HCT116 (cell line): ENCODE measurements around the gene THOC6. TPM values are rescaled to one million over a fixed set of nuclear protein-coding genes. Genes with fewer than 3 reads are reported as not detected.

Source experiments
- ATAC-seq: fragments of 200-7000 bp; cut with Tn5 transposase; 2 replicates; pipeline ENCODE4 v1.9.1; 2020; ENCODE audit warnings: mild to moderate bottlenecking, moderate library complexity
- BruUV-seq: library from RNA; stranded (reverse); fragments of 400-500 nt; replicated peaks from 2 replicates; lab custom pipeline; 2021; lab: Mats Ljungman, UMichigan
- CTCF ChIA-PET: fragments of 300-600 bp; sonication (Branson Sonifier 250); formaldehyde crosslinking; loops from one replicate; lab custom pipeline; 2021; ENCODE audit warnings: antibody characterized with exemption; lab: Charles Lee
- POLR2A ChIA-PET: fragments of 300-600, 350-600 bp; sonication (Branson Sonifier 250); formaldehyde crosslinking; loops from one replicate; lab custom pipeline; 2021; ENCODE audit warnings: antibody characterized with exemption; lab: Charles Lee
- RAD21 ChIA-PET, 2 experiments: fragments of 300-600 bp; sonication (Branson Sonifier 250); formaldehyde crosslinking; loops; one replicate each; lab custom pipeline; 2023; ENCODE audit warnings: low total read pairs in 2 of 2; ENCODE audit not compliant: uncharacterized antibody in 2 of 2, unreplicated experiment in 2 of 2, low non-redundant PET in 1 of 2; lab: Charles Lee
- DNase-seq: peaks from one replicate; pipeline ENCODE4 v3.0.0-alpha.2; 2010; ENCODE audit warnings: low read depth, low spot score
- H2AFZ ChIP-seq: fragments of 200-600 bp; shearing (Covaris generic), sonication (generic); 2 replicates; pipeline ENCODE4 v1.6.1; 2017; ENCODE audit warnings: low read depth, mixed run types, mixed read lengths, antibody characterized with exemption, low read length; ENCODE audit not compliant: poor library complexity, severe bottlenecking
- H3K27ac ChIP-seq: 2 replicates; pipeline ENCODE4 v1.5.1; 2012; ENCODE audit warnings: low read depth, low read length
- H3K27me3 ChIP-seq: fragments of 200-600 bp; sonication (generic); 2 replicates; pipeline ENCODE4 v1.6.1; 2016; ENCODE audit warnings: mixed run types, low read length, mixed read lengths; ENCODE audit not compliant: insufficient read depth
- H3K36me3 ChIP-seq, 2 experiments: fragments of 200-500 bp in 1 of 2; fragments of 200-600 bp in 1 of 2; sonication (Bioruptor generic) in 1 of 2; sonication (generic) in 1 of 2; 2 replicates each; pipeline versions ENCODE4 v1.5.1 to v1.6.1; 2014 to 2016; ENCODE audit warnings: low read length in 2 of 2, inconsistent platforms in 1 of 2, mixed read lengths in 1 of 2, mixed run types in 1 of 2; ENCODE audit not compliant: insufficient read depth in 2 of 2, control insufficient read depth in 1 of 2
- H3K4me1 ChIP-seq, 2 experiments: fragments of 200-600 bp in 1 of 2; sonication (generic) in 1 of 2; 2 replicates each; pipeline versions ENCODE4 v1.5.1 to v1.6.1; 2012 to 2017; ENCODE audit warnings: low read length in 2 of 2, inconsistent platforms in 1 of 2, mild to moderate bottlenecking in 1 of 2, mixed read lengths in 1 of 2, mixed run types in 1 of 2, moderate library complexity in 1 of 2; ENCODE audit not compliant: insufficient read depth in 2 of 2, control insufficient read depth in 1 of 2
- H3K4me2 ChIP-seq: fragments of 200-600 bp; sonication (generic); 2 replicates; pipeline ENCODE4 v1.6.1; 2017; ENCODE audit warnings: mixed run types, low read length, mixed read lengths
- H3K4me3 ChIP-seq, 2 experiments: fragments of 200-600 bp in 1 of 2; sonication (generic) in 1 of 2; replicated peaks in 1 of 2; 2 replicates each; pipeline ENCODE4 v1.5.1; 2011 to 2016; ENCODE audit warnings: low read length in 2 of 2, control low read depth in 1 of 2, low read depth in 1 of 2, mild to moderate bottlenecking in 1 of 2, mixed read lengths in 1 of 2, mixed run types in 1 of 2
- H3K79me2 ChIP-seq: fragments of 200-600 bp; sonication (generic); 2 replicates; pipeline ENCODE4 v1.6.1; 2017; ENCODE audit warnings: mild to moderate bottlenecking, mixed run types, low read length, moderate library complexity, mixed read lengths; ENCODE audit not compliant: insufficient read depth
- H3K9ac ChIP-seq: fragments of 200-600 bp; sonication (generic); 2 replicates; pipeline ENCODE4 v1.6.1; 2016; ENCODE audit warnings: low read length, mixed read lengths
- H3K9me2 ChIP-seq: fragments of 200-600 bp; sonication (generic), shearing (Covaris generic); 2 replicates; pipeline ENCODE4 v1.6.1; 2017; ENCODE audit warnings: mixed run types, mild to moderate bottlenecking, moderate library complexity; ENCODE audit not compliant: insufficient read depth
- H3K9me3 ChIP-seq, 2 experiments: fragments of 200-500 bp in 1 of 2; fragments of 200-600 bp in 1 of 2; sonication (Bioruptor generic) in 1 of 2; sonication (generic) in 1 of 2; 2 replicates each; pipeline ENCODE4 v1.6.1; 2014 to 2017; ENCODE audit warnings: low read length in 2 of 2, mixed read lengths in 2 of 2, inconsistent platforms in 1 of 2, low read depth in 1 of 2, mild to moderate bottlenecking in 1 of 2, mixed run types in 1 of 2, moderate library complexity in 1 of 2; ENCODE audit not compliant: control insufficient read depth in 1 of 2, insufficient read depth in 1 of 2
- H4K20me1 ChIP-seq: fragments of 200-600 bp; sonication (generic), shearing (Covaris generic); 2 replicates; pipeline ENCODE4 v1.6.1; 2017; ENCODE audit warnings: mixed run types, mild to moderate bottlenecking, moderate library complexity; ENCODE audit not compliant: insufficient read depth
- CEBPB ChIP-seq: IDR thresholded peaks from 2 replicates; pipeline ENCODE4 v1.6.1; 2012; ENCODE audit warnings: low read depth
- CTCF ChIP-seq, 3 experiments: fragments of 200-600 bp in 1 of 3; sonication (generic) in 1 of 3; IDR thresholded peaks in 2 of 3; conservative IDR thresholded peaks in 1 of 3; 2 replicates each; pipeline ENCODE4 v1.5.1; 2012 to 2017; ENCODE audit warnings: low read depth in 2 of 3, low read length in 2 of 3, antibody characterized with exemption in 1 of 3, borderline replicate concordance in 1 of 3, control low read depth in 1 of 3, mild to moderate bottlenecking in 1 of 3, mixed read lengths in 1 of 3, mixed run types in 1 of 3, moderate library complexity in 1 of 3; ENCODE audit not compliant: insufficient read depth in 1 of 3
- EGR1 ChIP-seq: IDR thresholded peaks from 2 replicates; pipeline ENCODE4 v1.6.1; 2012; ENCODE audit warnings: low read depth
- ELF1 ChIP-seq: IDR thresholded peaks from 2 replicates; pipeline ENCODE4 v1.6.1; 2012; ENCODE audit warnings: low read depth, borderline replicate concordance
- EZH2phosphoT487 ChIP-seq: fragments of 200-600 bp; IDR thresholded peaks from 2 replicates; pipeline ENCODE4 v1.6.1; 2018; ENCODE audit warnings: antibody characterized with exemption, borderline replicate concordance
- FOSL1 ChIP-seq: IDR thresholded peaks from 2 replicates; pipeline ENCODE4 v1.6.1; 2012; ENCODE audit warnings: low read depth
- JUND ChIP-seq: IDR thresholded peaks from 2 replicates; pipeline ENCODE4 v1.6.1; 2012
- MAX ChIP-seq: IDR thresholded peaks from 2 replicates; pipeline ENCODE4 v1.6.1; 2012
- POLR2AphosphoS5 ChIP-seq: IDR thresholded peaks from 2 replicates; pipeline ENCODE4 v1.6.1; 2011; ENCODE audit warnings: mild to moderate bottlenecking, low read depth, low read length, moderate library complexity
- RAD21 ChIP-seq: IDR thresholded peaks from 2 replicates; pipeline ENCODE4 v1.6.1; 2012; ENCODE audit warnings: low read depth, mild to moderate bottlenecking
- REST ChIP-seq: IDR thresholded peaks from 2 replicates; pipeline ENCODE4 v1.6.1; 2012; ENCODE audit warnings: low read depth
- SIN3A ChIP-seq: IDR thresholded peaks from 2 replicates; pipeline ENCODE4 v1.6.1; 2012; ENCODE audit warnings: low read depth
- SP1 ChIP-seq: IDR thresholded peaks from 2 replicates; pipeline ENCODE4 v1.6.1; 2012; ENCODE audit warnings: low read depth
- SRF ChIP-seq: IDR thresholded peaks from 2 replicates; pipeline ENCODE4 v1.6.1; 2012; ENCODE audit warnings: low read depth
- TCF7L2 ChIP-seq: IDR thresholded peaks from 2 replicates; pipeline ENCODE4 v1.7.0; 2011; ENCODE audit warnings: borderline replicate concordance, inconsistent platforms; ENCODE audit not compliant: insufficient read depth, insufficient read length; ENCODE audit errors: extremely low read depth
- YY1 ChIP-seq: IDR thresholded peaks from 2 replicates; pipeline ENCODE4 v1.6.1; 2011; ENCODE audit warnings: low read length, low read depth, moderate library complexity, mild to moderate bottlenecking; ENCODE audit not compliant: insufficient replicate concordance; ENCODE audit errors: extremely low read depth
- ZFX ChIP-seq: fragments of 450-650 bp; IDR thresholded peaks from 2 replicates; pipeline ENCODE4 v1.6.1; 2017
- ZNF274 ChIP-seq: fragments of 200-500 bp; sonication (Bioruptor generic); IDR thresholded peaks from 2 replicates; pipeline ENCODE4 v1.6.1; 2014; ENCODE audit warnings: mild to moderate bottlenecking, low read depth, low read length, inconsistent platforms
- intact Hi-C: fragments of 100-400 bp; cut with micrococcal nuclease; formaldehyde crosslinking; loops from 2 replicates; pipeline ENCODE4 v1.10.0; 2022
- total RNA-seq: library from RNA; stranded (reverse); gene quantifications from one replicate; pipeline ENCODE4 v1.2.1, GENCODE V29; 2021; ENCODE audit not compliant: unreplicated experiment

Gene THOC6
- total RNA-seq, 1 experiment from 2014 or later: 62.9 TPM

GRCh38 chr16:3038896-3039295 lies 15.1 kb downstream of the THOC6 start:
- Histone ChIP-seq H4K20me1 (no peaks in the 10 kb centered on the region), H3K4me2 (peak overlapping the region; percentile 44), H3K27me3 (no peaks in the 10 kb centered on the region), H3K9ac (no peak overlapping the region), H2AFZ (no peak overlapping the region), H3K79me2 (no peaks in the 10 kb centered on the region), H3K27ac (no peak overlapping the region), H3K36me3 (no peaks in the 10 kb centered on the region), H3K9me3 (no peaks in the 10 kb centered on the region), H3K9me2 (no peaks in the 10 kb centered on the region), H3K4me3 (no peak overlapping the region), H3K4me1 (peaks cover 24 to 62% of the 10 kb centered on the region in 2 experiments)
- ChIA-PET POLR2A (interaction anchor here (1.0 to 2.0 kb wide), 4 partner anchors 10 to 17 kb away, joined by 3 to 16 read pairs (median 6); partner anchors contain the start of genes HCFC1R1 and THOC6), CTCF (interaction anchor here (1.2 to 1.9 kb wide), 2 partner anchors 8 to 11 kb away, joined by 3 to 15 read pairs; no protein-coding TSS in a partner anchor), RAD21 (no interaction called here)
- DNase-seq (no peak), ATAC-seq (no peak)
- TF ChIP-seq RAD21 (no peak), ELF1 (no peak), YY1 (no peak), MAX (no peak), FOSL1 (no peak), POLR2AphosphoS5 (no peak), REST (no peak), JUND (no peak), EZH2phosphoT487 (no peak), ZFX (no peak), EGR1 (no peak), SRF (no peak), CEBPB (no peak), ZNF274 (no peak), CTCF (IDR thresholded peaks at IDR 0.05 in 2 of 3, conservative IDR thresholded peaks at IDR 0.05 in 1 of 3; ENCODE audit: borderline replicate concordance in 1 of 3, insufficient read depth in 1 of 3, low read depth in 2 of 3, low read length in 2 of 3) (no peak), SIN3A (no peak), TCF7L2 (no peak), SP1 (no peak)
- no TSS peak for BruUV-seq
- intact Hi-C loops: no loop called here
